OCI-LY1 (cell line): ENCODE measurements around the gene CDKAL1.

Source experiments
- EZH2 ChIP-seq: fragments of 200-600 bp; sonication (generic), shearing (Covaris generic); IDR thresholded peaks from 2 replicates; pipeline ENCODE4 v1.8.0; 2017; ENCODE audit warnings: borderline replicate concordance, mixed run types, mild to moderate bottlenecking, antibody characterized with exemption, low read length, moderate library complexity, mixed read lengths
- TF ChIP-seq, protein P1 (sequence below): fragments of 200-600 bp; sonication (generic), shearing (Covaris generic); IDR thresholded peaks from 2 replicates; pipeline ENCODE4 v1.5.1; 2017; ENCODE audit warnings: mild to moderate bottlenecking, antibody characterized with exemption, low read length, moderate library complexity, mixed read lengths

DNA sequence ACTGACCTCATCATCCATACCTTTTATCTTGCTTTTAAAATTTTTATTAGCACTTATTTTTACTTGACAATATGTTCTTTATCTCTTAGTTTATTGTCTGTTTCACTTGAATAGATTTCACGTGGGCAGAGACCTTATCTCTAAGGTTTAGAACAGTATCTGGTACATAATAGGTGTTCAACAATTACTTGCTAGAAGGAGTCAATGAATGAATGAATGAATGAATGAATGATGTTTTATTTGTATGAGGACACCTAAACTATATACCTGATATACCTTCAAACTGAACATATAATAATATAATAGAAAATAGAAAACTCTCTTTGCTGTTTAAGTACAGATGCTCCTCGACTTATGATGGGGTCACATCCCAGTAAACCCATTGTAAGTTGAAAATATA is 412.6 kb downstream of the CDKAL1 start:
- TF ChIP-seq, protein P1, sequence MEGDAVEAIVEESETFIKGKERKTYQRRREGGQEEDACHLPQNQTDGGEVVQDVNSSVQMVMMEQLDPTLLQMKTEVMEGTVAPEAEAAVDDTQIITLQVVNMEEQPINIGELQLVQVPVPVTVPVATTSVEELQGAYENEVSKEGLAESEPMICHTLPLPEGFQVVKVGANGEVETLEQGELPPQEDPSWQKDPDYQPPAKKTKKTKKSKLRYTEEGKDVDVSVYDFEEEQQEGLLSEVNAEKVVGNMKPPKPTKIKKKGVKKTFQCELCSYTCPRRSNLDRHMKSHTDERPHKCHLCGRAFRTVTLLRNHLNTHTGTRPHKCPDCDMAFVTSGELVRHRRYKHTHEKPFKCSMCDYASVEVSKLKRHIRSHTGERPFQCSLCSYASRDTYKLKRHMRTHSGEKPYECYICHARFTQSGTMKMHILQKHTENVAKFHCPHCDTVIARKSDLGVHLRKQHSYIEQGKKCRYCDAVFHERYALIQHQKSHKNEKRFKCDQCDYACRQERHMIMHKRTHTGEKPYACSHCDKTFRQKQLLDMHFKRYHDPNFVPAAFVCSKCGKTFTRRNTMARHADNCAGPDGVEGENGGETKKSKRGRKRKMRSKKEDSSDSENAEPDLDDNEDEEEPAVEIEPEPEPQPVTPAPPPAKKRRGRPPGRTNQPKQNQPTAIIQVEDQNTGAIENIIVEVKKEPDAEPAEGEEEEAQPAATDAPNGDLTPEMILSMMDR: no peak
- no peak for TF ChIP-seq EZH2
